ENCODE measurements around the gene MINDY4.

The MINDY4 gene

DNA sequence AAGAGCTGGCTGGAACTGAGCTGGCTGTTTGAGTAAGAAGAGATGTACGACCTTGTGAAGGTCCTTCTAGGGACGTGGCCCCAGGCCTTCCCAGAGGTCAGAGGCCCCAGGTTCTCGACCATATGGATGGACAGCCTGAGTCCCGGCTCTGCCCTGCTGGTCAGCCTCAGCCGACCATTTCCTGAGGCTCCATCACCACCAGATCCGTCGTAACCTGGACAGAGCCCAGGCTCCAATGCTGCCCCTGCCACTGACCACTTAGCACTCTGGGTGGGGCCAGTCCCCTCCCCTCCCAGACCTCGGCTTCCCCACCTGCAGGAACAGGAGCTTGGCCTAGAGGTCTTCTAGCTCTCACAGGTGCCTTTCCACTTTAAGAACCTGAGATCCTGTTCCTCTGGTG is 29.9 kb upstream of the MINDY4 start:
- no peak for DNase-seq (ENCODE audit: low read depth in 2 of 2)

DNA sequence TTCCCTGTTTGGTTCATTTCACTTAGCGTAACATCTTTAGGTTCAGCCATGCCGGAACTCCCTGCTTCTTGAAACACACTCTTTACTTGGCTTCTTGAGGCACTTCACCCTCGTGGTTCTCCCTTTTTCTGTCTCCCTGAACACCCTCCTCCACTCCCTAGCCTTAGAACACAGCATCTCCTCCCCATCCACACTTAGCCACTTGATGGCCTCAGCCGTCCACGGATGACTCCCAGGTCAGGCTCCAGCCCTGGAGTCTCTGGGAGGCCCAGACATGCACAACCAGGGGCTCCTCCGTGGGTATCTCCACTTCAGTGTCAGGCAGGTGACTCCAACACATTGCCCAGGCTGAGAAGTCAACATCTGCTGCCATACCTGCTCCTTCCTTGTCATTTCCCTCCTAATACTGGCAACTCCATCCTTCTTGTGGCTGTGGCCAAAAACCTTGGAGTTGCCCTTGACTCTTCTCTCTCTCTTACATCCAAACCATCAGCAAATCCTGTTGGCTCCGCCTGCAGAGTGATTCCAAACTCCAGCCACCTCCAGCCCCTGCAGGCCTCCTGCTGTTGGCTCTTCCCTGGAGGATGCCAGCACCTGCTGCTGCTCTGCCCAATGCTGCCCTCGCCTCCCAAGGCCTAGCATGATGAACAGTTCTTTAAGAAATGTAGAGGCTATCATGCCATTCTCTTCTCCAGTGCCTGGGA is 27.7 kb upstream of the MINDY4 start:
- no peak for DNase-seq (ENCODE audit: low read depth in 2 of 2)

DNA sequence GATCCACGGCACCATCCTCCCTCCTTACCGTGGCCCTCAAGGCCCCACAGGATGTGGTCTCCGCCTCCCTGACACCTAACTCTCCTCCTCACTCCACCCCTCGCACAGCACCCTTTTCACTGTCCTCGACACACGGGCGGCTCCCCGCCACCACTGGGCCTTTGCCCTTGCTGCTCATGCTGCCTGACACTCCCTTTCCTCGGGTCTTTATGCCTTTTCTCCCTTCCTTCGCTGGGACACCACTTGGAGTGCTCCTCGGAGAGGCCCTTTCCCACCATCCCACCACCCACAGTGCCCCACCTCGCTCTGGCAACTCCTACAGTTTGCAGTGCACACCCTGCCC is 27.2 kb upstream of the MINDY4 start:
- DNase-seq (ENCODE audit: low read depth in 2 of 2), result no peak

DNA sequence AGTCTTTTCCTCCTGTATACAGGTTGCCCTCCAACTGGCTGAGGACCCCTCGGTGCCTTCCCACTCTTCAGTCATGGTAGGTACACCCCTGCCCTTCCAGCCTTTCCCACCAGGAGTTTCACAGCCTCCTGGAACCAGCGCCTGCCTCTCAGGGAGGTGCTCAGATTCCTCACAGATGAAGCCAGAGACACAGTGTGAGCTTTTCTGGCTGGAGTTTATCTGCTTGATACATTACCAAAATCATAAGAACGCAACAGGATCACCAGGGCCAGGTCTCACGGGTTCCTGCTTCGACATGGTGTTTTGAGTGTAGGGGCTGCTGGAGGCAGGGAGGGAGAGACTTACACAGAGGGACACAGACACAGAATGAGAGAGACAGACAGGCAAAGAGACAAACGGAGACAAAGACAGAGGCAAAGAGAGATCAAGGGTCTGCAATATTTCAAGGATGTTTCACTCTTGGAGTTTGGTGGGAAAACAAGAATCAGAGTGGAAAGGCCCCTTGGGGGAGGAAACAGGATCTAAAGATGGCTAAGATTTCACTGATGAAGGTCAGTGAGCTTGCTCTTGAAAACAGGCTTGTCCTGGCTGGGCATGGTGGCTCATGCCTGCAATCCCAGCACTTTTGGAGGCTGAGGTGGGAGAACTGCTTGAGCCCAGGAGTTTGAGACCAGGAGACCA is 25.8 kb upstream of the MINDY4 start:
- no peak for DNase-seq (ENCODE audit: low read depth in 2 of 2)

DNA sequence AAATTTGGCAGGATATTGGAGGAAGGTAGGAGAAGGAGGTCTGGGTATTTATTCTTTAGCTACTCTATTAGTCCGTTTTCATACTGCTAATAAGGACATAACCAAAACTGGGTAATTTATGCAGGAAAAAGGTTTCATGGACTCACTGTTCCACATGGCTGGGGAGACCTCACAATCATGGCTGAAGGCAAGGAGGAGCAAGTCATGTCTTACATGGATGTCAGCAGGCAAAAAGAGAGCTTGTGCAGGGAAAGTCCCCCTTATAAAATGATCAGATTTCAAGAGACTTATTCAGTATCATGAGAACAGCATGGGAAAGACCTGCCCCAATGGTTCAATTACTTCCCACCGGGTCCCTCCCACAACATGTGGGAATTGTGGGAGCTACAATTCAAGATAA is 21.2 kb upstream of the MINDY4 start:
- DNase-seq (ENCODE audit: low read depth in 2 of 2), result no peak

DNA sequence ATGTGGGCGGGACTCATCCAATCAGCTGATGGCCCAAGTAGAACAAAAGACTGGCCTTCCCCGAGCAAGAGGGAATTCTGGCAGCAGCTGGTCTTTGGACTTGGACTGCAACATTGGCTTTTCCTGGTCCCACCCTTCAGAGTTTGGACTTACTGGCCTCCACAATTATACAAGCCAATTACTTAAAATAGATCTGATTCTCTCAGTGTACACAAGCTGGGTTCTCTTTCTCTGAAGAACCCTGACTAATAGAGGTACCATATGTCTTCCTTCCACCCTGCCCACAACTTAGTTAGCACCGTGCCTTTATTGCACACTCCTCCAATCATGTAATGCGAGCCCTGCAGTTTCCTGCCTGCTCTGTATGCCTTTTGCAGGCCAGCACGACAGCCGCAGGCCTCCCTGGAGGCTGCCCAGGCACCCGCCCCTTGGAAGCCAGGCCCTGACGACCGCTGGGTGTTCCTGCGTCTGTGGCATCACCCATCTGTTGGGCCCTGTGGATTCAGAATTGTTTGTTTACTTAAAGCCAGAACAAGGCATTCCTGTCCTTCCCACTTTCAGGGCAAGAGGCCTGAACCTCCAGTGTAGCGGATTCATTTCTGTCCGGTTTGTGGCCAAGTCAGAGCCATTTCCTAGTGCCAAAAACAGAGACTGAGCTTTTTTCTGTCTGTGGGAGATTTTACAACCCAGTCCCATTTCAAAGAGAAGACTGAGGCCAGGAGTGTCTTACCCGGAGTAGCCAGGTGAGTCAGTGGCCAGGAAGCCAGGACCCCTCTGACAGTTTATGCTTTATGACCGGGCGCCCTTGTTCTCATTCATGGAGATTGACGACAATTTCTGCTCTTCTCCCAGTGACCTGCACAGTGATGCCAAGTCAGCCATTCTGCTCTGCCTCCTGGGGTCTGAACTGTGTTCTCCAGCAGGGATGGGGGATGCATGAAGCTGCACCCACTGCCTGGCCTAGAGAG is 20.2 kb upstream of the MINDY4 start:
- DNase-seq (ENCODE audit: low read depth in 2 of 2), result no peak

DNA sequence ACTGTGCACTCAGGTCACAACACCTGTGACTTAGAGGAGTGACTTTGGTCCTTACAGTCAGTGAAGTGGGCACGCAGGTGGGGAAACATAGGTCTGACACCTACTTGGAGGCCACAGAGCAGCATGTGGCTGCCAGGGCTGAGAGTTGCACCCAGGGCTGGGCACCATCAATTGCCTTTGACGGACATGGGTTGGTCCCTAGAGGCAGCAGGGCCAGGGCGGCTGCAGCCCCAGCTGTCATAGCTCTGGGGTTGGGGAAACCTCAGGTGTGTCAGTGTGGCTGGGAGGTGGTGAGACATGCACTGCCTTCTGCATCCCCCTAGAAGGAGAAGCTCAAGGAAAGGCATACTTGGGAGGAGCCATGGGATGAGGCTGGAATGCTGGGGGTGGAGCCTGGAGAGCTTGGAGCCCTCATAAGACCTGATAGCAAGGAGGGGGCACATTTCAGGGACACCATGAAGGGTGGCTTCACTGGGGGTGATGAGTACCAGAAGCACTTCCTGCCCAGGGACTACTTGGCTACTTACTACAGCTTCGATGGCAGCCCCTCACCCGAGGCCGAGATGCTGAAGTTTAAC is 19.4 kb upstream of the MINDY4 start, which contains the start of gene INMT:
TSS of gene INMT (plus strand) at position 440 of the 578 bp plus-strand sequence. CDS start at position 456, 16 bp downstream.
- no peak for DNase-seq (ENCODE audit: low read depth in 2 of 2)

DNA sequence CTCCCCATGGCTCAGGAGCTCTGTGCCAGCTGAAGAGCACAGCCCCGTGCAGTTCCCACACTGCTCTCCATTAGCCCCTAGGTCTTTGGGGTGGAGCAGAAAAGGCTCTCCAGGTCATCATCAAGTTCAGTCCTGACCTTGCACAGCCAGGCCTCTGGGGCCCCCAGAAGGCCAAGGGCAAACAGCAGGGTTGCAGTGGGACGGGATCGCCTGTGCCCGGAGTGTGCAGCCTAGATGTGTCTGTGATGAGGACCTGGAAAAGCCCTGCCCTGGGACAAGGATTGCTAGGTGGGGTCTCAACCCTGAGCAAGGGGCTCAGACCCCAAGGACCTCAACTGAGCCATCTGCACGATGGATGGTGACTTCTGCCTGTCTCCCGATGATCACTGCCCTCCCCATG is 18.7 kb upstream of the MINDY4 start:
- no peak for DNase-seq (ENCODE audit: low read depth in 2 of 2)

DNA sequence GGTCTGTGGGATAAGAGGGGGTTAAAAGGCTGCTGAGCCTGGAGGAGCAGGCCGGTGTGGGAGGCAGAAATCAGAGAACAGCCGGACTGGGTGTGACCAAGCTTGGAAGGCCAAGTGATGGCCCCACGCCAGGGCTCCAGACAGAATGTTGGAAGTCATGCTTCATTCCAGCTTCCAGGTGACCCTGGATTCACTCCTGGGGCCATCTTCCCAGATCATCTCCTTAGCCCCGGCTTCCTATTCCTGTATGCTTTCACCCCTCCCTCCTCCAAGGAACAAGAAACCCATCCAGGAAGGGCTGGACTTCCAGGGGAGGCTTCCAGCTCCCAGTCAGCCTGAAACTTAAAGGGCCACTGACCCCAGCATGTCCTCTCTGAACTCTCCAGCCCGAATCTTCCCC is 18.2 kb upstream of the MINDY4 start:
- no peak for DNase-seq (ENCODE audit: low read depth in 2 of 2)

DNA sequence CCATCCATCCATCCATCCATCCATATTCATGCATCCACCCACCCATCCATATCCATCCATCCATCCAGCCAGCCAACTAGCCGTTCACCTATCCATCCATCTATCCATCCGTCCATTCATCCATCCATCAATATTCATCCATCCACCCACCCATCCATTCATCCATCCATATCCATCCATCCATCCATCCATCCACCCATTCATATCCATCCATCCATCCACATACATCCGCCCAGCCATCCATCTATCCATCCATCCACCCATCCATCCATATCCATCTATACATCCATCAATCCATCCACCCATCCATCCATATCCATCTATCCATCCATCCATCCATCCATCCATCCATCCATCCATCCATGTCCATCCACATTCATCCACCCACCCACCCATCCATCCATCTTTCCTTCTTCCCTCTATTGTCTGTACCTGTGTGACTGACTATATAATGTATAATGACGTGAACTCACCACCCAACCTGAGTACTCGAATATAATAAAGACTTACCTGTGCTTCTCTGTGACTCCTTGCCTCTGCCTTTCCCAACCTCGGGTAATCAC is 16.8 kb upstream of the MINDY4 start:
- no peak for DNase-seq (ENCODE audit: low read depth in 2 of 2)

DNA sequence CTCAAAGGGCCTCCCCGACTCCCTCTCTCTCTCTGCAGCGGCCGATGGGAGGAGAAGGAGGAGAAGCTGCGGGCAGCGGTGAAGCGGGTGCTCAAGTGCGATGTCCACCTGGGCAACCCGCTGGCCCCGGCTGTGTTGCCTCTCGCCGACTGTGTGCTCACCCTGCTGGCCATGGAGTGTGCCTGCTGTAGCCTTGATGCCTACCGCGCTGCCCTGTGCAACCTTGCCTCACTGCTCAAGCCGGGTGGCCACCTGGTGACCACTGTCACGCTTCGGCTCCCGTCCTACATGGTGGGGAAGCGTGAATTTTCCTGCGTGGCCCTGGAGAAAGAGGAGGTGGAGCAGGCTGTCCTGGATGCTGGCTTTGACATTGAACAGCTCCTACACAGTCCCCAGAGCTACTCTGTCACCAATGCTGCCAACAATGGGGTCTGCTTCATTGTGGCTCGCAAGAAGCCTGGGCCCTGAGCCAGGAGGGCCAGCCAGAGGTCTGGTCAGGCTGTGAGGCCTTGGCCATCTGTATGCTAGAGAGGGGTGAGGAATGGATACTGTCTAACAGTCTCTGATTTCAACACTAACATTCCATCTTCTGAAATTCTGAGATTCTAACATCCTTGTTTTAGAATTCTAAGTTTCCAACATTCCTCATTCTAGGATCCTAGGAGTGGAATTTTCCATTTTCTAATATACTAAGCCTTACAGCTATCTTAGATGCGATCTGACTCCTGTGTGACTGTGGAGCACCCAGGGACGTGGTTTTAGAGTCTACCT is 15.6 kb upstream of the MINDY4 start:
- no peak for DNase-seq (ENCODE audit: low read depth in 2 of 2)

DNA sequence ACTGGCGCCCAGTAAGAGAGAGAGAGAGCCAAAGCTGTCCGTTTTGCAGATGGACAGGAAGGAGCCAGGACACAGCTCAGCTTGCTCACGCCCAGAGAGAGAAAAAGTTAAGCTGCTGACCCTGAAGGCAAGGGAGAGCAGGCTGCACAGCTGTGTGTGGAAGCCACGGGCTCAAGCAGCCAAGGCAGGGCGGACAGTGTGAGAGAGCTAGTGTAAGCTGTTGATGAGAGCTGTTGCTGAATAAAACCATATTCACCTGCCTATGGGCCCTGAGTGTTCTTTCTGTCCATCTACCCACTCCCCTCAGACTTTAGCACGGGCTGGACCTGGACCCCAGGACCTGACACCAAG is 13.9 kb upstream of the MINDY4 start:
- DNase-seq (ENCODE audit: low read depth in 2 of 2), result no peak

DNA sequence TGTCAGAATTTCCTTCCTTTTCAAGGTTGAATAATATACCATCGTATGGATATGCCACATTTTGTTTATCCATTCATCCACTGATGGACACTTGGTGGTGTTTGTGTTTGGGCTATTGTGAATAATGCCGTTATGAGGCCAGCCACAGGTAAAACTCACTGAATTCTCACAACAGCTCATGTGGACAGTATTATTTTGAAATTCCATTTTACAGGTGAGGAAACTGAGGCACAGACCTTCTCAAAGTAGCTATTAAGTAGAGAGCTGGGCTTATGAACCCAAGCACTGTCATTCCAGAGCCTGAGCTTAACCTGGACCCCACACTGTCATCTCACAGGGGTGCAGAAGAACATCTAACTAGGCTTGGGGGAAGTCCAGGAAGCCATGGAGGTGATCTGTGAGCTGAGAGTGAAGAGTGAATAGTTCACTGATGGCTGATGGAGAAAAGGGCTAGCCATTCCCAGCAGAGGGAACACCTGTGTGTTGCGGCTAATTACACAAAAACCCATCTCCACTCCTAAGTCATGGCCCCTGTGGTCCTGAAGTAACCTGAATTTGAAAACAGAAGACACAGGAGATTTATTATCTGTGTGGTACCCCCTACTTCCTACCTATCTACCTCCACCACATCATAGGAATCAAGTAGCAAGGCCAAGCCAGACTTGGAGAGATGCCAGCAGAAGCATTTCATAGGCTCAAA is 10.6 kb upstream of the MINDY4 start:
- no peak for DNase-seq (ENCODE audit: low read depth in 2 of 2)

DNA sequence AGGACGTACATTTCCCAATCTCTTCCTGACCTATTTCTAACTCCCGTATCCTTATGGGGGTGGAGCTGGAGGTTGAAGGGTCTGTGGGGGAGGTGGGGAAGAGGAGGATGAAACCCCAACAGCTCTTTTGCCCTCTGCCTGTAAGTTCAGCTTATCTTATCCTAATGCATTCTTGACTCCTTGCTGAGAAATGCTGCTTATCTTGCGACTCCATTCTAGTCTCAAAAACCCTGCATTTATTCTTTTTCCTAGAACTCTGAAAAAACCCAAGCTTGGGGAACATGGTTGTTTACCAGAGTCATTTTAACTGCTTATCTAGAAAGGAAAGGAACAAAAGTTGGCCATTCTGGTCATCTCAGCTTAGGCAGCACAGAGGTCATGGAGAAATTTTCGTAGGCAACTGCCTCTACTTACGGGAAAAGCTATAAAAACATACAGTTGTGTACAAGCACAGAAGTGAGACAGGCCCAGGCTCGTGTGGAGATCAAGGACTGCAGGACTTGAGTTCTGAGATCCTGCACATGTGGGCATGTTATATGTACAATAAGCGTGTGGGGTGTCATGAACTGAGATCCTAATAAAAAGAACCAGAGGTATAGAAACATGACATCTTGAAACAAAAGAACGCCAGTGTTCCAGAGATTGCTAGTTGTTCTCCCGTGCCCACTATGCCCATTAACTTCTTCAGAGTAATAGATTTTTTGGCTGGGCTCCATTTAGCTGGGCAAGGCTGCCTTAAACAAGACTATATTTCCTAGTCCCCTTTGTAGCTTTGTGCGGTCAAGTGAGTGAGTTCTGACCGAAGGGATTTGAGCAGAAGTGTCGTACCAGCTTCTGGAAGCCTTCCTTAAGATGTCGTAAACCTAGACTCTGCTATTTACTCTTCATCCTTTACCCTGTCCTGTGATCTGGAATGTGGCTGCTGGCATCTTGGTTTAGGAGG is 9.7 kb upstream of the MINDY4 start:
- no peak for DNase-seq (ENCODE audit: low read depth in 2 of 2)

DNA sequence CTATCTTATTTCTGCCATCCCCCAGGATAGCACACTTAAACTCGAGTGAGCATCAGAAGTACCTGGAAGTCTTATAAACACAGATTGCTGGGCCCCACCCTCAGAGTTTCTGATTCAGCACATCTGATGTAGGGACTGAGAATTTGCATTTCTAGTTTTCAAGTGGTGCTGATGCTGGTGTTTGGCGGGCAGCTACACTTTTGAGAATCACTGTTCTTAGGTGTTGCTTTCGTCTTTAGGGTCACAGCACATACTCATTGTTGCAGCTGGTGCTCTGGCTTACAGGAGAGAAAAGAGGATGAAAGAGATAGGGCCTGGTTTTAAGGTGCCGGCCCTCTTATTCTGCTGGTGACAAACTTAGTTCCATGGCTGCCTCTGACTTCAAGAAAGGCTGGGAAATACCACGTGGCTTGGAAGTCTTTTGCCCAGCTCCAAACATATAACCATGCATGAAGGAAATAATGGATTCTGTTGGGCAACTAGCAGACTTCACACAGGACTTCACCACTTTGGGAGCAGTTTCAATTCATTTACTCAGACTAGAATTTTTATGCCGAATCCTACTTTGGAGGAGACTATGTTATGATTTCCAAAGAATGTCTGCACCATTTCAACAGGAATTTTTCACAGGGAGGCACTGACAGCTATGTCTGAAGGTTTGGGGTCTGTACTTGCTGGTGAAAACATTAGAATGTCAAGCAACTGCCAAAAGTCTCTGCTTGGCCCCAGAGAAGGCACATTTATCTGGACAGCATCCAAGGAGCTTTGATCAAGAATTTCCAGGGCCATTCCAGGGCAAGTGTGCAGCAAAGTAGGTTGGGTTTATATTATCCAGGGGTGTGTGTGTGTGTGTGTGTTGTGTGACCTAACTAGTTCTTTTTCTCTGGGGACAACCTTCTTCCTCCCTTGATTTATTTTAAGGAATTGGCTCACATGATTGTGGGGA is 6.9 kb upstream of the MINDY4 start:
- no peak for DNase-seq (ENCODE audit: low read depth in 2 of 2)

DNA sequence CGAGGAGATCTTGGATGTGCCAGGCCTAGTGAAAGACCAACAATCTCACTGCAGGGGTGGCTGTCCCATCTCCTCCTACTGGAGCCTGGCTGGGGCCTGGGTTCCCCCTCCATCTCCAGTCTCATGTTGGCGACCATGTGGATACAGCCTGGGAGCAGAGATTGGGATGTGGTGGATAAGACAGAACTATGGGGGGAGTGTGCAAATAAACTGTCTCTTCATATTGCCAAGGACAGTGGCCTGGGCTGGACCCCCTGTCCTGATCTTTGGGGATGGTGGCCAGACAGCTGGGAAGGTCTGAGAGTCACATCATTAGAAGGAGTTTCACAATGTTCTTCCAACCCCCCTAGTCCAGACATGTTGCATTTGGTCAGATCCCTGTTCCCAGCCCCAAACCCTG is 5.8 kb upstream of the MINDY4 start:
- no peak for DNase-seq (ENCODE audit: low read depth in 2 of 2)

DNA sequence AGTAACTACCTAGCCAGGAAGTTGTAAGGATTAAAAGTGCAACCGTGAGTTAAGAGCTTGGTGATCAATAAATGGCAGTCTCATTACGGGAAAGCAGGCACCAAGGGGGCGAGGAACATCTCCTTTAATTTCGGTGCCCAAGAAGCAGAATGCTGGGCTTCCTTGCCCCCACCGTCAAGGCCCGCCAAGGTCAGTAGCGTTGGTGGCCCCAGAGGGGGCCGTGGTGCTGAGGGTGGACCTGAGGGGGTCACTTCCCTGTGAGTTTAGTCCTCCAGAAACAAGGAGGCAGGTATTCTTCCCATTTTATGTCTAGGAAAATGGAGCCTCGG is 408 bp upstream of the MINDY4 start:
- no peak for DNase-seq (ENCODE audit: low read depth in 2 of 2)

DNA sequence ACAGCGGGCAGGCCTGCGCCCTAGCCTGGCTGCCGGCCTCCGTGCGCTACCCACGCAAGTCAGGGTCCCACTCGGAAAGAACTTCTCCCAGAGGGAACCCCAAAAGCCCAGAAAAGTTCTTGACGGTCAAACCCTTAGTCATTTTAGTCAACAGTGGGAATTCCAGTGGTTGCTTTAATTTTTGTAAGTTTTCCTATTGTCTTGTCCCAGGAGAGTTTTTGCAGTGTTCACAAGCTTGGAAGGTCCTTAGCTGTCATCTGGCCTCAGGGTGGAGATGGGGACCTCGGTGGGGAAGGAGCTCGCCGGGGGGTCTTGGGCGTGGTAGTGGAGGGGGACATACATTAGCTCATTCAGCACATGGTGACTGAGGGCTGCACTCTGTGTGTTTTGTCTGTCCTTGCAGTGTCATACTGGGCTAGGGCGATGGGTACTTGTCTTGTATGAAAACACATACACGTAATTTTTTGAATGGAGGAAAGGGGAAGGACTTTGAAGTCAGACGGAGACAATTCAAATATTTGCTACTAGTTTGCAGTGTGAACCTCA is 736 bp downstream of the MINDY4 start:
- no peak for DNase-seq (ENCODE audit: low read depth in 2 of 2)

All from stimulated activated CD8-positive, alpha-beta memory T cell treated with anti-CD3 and anti-CD28 coated beads, Interleukin-2, amount 100 ng/mL, for 1 hour (primary cell).